ENCODE measurements around the gene PRR3.

PRR3 gene

DNA sequence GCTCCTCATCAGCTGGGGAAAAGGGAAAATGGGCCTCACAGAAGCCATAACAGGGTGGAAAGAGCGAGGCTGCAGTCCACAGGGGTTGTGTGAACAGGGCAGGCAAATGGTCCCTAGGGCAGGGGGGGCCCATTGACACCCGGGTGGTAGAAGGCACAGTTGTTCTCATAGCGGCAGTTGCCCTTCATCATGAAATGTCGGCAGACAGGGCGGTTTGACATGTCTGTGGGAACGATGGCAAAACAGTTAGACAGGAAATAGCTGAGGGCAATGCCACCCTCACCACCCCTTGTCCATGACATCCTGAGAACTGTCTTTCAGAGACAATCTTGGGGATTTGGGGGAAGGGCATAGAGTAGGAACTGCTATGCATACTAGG, 44.3 kb downstream of the PRR3 start:
- DNase-seq (ENCODE audit: low spot score), result no peak
- TF ChIP-seq, protein P1, sequence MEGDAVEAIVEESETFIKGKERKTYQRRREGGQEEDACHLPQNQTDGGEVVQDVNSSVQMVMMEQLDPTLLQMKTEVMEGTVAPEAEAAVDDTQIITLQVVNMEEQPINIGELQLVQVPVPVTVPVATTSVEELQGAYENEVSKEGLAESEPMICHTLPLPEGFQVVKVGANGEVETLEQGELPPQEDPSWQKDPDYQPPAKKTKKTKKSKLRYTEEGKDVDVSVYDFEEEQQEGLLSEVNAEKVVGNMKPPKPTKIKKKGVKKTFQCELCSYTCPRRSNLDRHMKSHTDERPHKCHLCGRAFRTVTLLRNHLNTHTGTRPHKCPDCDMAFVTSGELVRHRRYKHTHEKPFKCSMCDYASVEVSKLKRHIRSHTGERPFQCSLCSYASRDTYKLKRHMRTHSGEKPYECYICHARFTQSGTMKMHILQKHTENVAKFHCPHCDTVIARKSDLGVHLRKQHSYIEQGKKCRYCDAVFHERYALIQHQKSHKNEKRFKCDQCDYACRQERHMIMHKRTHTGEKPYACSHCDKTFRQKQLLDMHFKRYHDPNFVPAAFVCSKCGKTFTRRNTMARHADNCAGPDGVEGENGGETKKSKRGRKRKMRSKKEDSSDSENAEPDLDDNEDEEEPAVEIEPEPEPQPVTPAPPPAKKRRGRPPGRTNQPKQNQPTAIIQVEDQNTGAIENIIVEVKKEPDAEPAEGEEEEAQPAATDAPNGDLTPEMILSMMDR (IDR thresholded peaks at IDR 0.05; ENCODE audit: extremely low read depth, insufficient read depth, missing control alignments), result no peak
- in situ Hi-C loops (cut with MboI; ENCODE audit: low pct_unique_long_range_greater_than_20kb, low sequenced_read_pairs, unreplicated experiment), result no loop called here

DNA sequence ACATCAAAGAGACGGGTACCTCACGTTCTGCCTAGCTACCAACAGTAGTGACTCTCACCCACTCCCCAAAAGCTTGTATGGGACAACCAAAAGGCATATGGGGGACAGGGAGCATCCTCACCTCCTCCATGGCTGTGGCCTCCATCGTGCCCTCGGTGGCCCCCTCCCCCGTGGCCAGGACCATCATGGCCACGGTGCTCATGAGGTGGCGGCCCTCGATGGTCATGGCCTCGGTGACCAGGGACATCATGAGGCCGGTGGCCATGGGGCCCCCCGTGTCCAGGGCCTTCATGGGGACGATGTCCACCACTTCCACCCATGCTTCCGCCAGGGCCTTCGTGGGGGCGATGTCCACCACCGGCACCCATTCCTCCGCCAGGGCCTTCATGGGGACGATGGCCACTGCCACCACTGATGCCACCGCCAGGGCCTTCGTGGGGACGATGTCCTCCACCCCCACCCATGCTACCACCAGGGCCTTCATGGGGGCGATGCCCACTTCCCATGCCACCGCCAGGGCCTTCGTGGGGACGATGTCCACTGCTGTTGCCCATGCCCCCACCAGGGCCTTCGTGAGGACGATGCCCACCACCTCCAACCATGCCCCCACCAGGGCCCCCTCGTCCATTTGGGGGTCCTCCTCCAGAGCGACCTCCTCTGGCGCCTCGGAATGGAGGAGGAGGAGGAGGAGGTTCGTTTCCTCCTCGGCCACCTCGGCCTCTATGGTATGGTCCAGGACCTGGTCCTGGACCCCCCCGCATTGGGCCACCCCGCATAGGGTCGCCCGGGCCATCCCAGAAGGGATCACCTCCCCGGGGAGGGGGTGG, 44.9 kb downstream of the PRR3 start:
- TF ChIP-seq, protein P1 (IDR thresholded peaks at IDR 0.05; ENCODE audit: extremely low read depth, insufficient read depth, missing control alignments), result no peak
- DNase-seq (ENCODE audit: low spot score), result no peak
- in situ Hi-C loops (cut with MboI; ENCODE audit: low pct_unique_long_range_greater_than_20kb, low sequenced_read_pairs, unreplicated experiment), result no loop called here

GRCh38 chr6:30603961-30604360, 46.9 kb downstream of the PRR3 start:
- TF ChIP-seq, protein P1 (IDR thresholded peaks at IDR 0.05; ENCODE audit: extremely low read depth, insufficient read depth, missing control alignments), result no peak
- in situ Hi-C loops (cut with MboI; ENCODE audit: low pct_unique_long_range_greater_than_20kb, low sequenced_read_pairs, unreplicated experiment), result no loop called here

DNA sequence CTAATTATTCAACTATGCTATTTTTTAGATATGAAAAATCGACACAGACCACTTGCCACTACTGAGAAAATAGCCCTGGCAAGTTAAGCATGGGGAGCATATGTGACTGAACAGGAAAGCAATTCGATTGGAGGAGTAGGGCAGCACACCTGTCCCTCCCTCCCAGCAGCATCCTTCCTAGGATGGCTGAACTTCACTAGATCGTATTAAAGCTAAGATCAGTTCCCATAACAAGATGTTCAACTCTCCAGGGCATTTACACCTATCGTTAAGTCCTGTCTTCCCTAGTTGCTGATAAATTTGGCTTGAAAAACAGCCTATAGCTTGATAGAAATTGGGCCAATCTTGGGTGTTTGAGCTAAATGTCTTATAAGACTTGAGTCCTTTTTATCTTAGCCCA, 53.0 kb downstream of the PRR3 start:
- no peak for DNase-seq (ENCODE audit: low spot score)
- in situ Hi-C loops (cut with MboI; ENCODE audit: low pct_unique_long_range_greater_than_20kb, low sequenced_read_pairs, unreplicated experiment), result no loop called here
- TF ChIP-seq, protein P1 (IDR thresholded peaks at IDR 0.05; ENCODE audit: extremely low read depth, insufficient read depth, missing control alignments), result no peak

More at GRCh38 chr6:30603961-30604360, 46.9 kb downstream of the PRR3 start:
- no peak for DNase-seq (ENCODE audit: low spot score)

DNA sequence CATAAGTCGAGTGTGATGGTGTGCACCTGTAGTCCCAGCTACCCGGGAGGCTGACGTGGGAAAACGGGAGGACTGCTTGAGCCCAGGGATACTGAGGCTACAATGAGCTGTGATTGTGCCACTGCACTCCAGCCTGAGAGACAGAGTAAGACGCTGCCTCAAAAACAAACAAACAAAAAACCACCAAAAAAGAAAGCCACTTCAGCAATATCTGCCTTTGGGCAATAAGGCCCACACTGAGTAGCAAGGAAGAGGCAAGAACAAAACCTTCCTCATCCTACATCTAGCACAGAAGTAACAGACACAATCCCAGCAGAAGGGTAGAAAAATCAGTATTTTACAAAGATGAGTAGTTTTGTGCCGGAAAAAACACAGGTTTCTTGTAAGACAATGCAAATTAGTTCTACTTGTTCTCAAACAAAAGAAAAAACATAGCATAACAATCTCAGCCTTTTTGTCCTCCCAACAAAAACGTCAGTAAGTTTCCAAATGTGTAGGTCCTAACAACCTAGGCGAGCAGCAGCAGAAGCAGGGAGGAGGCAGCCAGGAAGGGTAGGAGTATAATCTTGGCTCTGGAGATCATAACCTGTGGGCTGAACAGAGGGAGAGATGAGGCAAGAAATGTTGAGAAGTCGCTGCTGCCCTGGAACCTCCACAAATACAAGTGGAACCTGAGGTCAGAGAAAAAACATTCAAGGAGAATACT, 54.2 kb downstream of the PRR3 start:
- no peak for DNase-seq (ENCODE audit: low spot score)
- in situ Hi-C loops (cut with MboI; ENCODE audit: low pct_unique_long_range_greater_than_20kb, low sequenced_read_pairs, unreplicated experiment), result no loop called here
- TF ChIP-seq, protein P1 (IDR thresholded peaks at IDR 0.05; ENCODE audit: extremely low read depth, insufficient read depth, missing control alignments), result no peak

DNA sequence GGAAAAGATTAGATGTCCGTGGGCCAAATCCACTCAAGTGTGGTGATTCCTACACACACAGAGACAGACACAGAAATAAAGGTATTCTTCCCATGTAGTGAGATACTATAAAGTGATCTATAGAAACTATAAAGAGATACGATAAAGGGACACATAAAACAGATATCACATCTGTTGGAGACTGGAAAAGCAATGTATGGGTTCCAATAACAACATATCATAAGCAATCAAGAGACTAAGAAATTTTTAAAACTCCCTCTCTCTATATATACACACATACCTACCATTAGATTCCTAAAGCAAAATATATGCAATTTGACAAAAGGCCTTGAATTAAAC, 54.7 kb downstream of the PRR3 start:
- no peak for DNase-seq (ENCODE audit: low spot score)
- TF ChIP-seq, protein P1 (IDR thresholded peaks at IDR 0.05; ENCODE audit: extremely low read depth, insufficient read depth, missing control alignments), result no peak
- in situ Hi-C loops (cut with MboI; ENCODE audit: low pct_unique_long_range_greater_than_20kb, low sequenced_read_pairs, unreplicated experiment), result no loop called here
